HG02588 (cell line): ENCODE results near the gene GIMAP4.
"Not testable (repeated sequence)": the region's sequence is repeated elsewhere in the genome, so short reads cannot be mapped to it uniquely, and the experiment has no call there.

Experiments
- ATAC-seq: cut with Tn5 transposase; IDR thresholded peaks from one replicate; pipeline ENCODE4 v1.9.1; 2021; ENCODE audit warnings: mild to moderate bottlenecking, moderate library complexity; ENCODE audit not compliant: unreplicated experiment

The GIMAP4 gene

DNA sequence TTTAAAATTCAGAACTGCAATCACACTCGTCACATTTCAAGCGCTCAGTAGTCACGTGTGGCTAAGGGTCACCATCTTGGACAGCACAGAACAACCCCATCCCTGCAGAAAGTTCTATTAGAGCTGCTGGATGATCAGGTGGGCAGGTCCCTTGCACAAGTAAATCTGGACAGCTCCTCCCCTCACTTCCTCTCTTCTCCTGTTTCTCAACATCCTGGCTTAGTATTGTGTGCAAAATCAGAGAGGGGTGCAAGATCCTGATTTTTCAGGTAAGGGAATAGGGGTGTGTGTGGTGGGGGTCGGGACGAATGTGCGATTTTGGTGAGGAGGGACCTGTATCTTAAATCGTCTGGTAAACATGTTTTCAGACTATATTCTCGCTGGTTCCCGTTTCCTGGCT lies at the start of gene GIMAP4:
Gene GIMAP4 (plus strand): TSS at position 222 of the 400 bp plus-strand sequence. CDS start 2,512 bp downstream, outside the sequence.
- ATAC-seq, result no peak

DNA sequence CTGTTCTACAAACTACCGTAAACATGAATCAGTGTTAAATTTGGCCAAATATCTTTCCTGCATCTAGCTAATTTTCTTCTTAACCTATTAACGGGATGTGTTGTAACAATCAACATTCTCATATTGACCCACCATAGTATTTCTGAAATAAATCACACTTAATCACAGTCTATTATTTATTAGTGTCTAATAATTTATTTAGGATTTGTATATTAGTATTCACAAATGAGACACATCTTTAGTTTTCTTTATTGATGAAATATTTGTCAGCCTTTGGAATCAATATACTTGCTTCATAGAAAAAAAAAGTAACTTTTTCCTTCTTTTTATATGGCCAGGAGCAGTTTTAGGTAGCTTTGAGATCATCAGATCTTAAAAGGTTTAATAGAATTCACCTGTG lies 47.9 kb upstream of the GIMAP4 start:
- ATAC-seq, result no peak

DNA sequence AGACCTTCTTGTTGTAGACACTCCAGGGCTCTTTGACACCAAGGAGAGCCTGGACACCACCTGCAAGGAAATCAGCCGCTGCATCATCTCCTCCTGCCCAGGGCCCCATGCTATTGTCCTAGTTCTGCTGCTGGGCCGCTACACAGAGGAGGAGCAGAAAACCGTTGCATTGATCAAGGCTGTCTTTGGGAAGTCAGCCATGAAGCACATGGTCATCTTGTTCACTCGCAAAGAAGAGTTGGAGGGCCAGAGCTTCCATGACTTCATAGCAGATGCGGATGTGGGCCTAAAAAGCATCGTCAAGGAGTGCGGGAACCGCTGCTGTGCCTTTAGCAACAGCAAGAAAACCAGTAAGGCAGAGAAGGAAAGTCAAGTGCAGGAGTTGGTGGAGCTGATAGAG lies 47.0 kb upstream of the GIMAP4 start:
- ATAC-seq, result no peak

DNA sequence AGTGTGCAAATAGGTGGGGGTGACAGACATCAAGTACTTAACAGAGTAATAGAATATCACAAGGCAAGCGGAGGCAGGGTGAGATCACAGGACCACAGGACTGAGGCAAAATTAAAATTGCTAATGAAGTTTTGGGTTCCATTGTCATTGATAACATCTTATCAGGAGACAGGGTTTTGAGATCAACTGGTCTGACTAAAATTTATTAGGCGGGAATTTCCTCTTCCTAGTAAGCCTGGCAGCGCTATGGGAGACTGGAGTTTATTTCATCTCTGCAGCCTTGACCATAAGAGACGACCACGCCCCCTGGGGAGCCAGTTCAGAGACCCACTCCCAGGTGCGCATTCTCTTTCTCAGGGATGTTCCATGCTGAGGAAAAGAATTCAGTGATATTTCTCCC lies 44.3 kb upstream of the GIMAP4 start:
- ATAC-seq, result not testable (repeated sequence)

DNA sequence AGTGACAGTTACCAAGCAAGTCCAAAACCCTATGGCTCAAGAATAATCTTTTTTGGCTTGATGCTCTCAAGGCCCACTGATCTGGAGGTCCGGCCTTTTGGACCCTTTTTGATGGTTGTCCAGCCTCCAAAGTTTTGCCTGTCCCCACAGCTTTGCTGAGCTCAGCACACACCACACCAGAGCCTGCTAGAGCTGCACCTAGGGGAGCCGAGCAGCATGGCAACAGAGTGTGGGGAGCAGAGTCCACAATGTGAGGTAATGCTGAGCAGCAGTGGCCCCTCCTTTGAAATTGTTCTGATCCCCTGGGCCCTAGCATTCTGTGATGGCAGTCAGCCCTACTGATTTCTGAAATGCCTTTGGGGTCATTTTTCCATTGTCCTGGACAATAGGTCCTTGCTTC lies 43.2 kb upstream of the GIMAP4 start:
- ATAC-seq, result no peak

DNA sequence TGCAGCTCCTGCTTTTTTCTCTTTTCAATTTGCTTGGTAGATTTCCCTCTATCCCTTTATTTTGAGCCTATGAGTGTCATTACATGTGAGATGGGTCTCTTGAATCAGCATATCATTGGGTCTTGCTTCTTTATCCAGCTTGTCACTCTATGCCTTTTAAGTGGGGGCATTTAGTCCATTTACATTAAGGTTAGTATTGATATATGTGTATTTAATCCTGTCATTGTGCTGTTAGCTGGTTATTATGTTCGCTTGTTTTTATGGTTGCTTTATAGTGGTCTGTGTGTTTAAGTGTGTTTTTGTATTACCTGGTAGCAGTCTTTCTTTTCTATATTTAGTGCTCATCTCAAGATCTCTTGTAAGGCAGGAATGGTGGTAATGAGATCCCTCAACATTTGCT lies 35.5 kb upstream of the GIMAP4 start:
- no peak for ATAC-seq

DNA sequence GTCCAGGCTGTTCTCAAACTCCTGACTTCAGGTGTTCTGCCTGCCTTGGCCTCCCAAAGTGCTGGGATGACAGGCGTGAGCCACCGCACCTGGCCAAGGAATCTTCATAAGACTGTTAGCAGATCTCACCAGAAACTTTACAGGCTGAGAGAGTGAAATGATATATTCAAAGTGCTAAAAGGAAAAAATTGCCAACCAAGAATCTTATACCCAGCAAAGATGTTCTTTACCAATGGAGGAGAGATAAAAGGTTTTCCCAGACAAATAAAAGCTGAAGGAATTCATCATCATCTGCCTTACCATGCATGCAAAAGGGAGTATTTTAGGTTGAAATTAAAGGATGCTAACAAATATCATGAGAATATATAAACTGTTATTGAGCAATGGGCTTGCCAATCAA lies 28.9 kb upstream of the GIMAP4 start:
- ATAC-seq, result no peak

DNA sequence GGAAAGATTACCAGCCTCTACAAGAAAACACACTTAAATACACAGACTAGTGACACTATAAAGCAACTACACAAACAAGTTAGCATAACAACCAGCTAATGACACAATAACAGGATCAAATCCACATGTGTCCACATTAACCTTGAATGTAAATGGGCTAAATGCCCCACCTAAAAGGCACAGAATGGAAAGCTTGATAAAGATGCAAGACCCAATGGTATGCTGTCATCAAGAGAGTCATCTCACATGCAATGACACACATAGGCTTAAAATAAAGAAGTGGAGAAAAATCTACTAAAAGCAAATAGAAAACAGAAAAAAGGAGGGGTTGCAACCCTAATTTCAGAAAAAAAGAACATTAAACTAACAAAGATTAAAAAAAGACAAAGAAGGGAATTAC lies 14.0 kb upstream of the GIMAP4 start:
- no peak for ATAC-seq

DNA sequence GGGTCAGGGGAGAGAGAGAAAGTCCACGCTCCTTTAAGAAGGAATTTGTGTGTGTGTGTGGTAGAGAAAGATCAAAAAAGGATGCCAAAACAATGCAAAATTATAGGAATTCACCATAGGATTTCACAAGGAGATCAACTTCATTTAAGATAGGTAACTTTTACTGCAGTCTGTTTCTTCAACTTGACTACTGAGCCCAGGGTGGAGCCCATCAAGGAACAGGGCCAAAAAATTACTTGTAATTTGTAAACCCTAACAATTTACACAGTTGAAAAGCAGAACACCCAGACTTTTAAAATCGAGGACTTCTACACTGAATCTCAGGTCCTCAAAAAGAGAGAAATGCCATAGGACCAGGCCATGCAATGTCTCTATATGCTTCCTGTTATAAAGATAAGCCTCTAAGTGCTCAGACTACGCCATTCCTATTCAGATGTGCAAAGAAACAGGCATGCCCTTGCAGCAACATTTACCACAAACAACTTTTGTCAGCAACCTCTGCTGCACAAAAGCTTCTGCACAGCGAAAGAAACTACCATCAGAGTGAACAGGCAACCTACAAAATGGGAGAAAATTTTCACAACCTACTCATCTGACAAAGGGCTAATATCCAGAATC lies 10.6 kb upstream of the GIMAP4 start:
- no peak for ATAC-seq

DNA sequence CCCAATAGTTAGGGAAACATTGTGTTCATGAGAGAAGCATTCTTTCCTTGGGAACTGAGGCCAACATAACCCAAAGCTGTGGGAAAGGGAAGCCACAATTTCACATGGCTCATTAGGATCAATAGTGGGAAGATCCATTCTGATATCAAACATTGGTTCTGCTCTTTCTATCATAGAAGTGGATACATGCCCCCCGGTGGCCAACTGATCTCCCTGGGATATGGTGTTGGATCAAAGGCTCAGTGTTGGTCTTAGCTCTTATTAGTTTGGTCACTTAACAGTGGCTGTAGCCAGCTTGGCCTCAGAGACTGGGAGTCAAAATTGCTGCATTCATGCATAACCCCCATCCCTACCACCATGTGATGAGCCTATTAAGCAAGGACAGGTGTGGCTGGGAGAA lies 6.7 kb upstream of the GIMAP4 start:
- ATAC-seq, result no peak

DNA sequence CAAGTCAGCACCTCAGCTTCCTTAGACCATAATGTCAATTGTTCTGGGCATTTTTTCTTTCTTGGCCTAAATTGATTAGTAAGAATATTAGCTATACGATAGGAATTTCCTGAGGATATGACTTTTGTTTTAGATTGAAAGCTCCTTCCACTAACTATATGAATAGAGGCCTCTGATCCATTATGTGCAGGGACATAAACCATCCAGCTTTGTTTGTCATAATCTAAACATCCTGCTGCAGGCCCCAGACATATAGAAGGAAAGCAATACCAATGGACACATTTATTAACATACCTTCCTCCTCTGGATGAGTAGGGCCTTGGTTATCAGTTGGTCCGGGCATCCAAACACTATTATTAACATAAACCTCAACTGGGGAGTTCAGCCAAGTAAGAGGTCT lies 4.3 kb upstream of the GIMAP4 start:
- no peak for ATAC-seq

DNA sequence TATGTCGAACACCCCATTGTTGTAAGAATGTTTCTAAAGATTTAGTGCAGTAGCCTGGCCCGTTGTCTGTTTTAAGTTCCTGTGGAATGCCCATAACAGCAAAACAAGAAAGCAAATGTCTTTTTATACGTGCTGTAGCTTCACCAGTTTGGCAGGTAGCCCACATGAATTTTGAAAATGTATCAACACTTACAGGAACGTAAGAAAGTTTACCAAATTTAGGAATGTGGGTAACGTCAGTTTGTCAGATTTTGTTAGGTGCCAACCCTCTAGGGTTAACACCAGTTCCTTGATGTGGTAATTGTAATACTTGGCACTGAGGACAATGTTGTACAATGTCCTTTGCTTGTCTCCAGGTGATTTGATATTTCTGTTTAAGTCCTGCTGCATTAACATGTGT lies 3.2 kb upstream of the GIMAP4 start:
- no peak for ATAC-seq

DNA sequence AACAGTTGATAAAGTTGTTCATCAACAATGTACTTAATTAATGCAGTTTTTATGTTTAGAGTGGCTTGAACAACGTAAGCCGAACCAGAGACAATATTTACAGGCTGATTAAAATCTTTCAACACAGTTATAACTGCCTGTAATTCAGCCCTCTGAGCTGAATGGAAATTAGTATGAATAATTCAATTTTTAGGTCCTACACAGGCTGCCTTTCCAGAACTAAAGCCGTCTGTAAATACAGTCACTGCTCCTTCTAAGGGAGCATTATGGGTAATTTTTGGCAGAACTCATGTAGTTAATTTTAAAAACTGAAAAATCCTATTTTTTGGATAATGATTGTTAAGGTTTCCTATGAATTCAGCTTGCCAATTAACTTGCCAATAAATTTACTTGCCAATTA lies 2.6 kb upstream of the GIMAP4 start:
- ATAC-seq, result no peak

DNA sequence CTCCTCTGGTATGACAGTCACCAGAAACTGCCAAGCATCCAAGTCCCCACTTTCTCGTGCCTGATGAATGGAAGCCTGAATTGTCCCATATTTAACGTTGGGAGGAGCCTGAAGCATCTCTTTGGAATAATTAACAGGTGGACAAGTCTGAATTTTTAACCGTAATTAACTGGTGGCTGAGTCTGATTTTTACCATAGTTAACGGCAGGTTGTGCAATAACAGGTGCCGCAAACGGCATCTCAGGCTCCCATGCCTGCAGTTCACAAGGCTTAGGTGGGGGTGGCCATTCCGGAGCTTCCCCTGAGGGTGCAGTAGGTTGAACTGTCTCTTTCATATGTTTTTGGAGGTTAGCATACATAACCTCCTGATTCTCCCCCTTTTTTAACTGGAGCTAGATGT lies 2.0 kb upstream of the GIMAP4 start:
- no peak for ATAC-seq

DNA sequence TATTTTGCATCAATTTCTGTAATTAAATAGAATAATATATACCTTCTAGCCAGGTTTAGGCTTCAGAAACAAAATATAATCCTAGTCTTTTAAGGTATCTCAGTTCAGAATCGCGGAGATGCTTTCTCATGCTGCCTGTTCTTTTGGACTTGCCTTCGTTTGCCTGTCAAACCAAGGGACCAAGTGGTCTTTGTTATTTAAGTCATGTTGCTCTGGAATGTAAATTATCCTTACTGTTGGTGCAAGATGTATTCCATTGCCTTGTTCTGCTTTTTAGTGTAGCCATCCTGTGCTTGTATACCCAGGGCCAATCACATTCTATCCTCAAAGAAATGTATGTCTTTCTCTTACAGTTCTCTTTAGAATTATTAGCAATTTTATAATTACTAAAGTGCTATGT lies 1.1 kb upstream of the GIMAP4 start:
- no peak for ATAC-seq

DNA sequence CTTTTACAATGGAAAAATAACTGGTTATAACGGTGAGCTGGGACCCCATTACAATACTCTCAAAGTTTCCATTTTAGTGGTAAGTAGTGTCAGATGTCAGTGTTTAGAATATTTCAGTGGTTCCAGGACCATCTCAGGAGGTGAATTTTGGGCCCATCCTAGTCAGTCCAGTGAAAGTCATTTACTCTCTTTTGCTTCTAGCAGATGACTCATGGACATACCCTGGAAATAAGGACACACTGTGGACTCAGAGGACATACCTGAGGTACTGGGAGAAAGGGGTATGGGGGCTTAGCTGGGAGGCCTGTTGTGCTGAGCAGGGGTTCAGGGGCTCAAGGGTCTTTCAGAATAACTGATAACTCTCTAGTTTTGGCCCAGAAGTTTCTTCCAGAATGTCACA lies 618 bp upstream of the GIMAP4 start:
- no peak for ATAC-seq

DNA sequence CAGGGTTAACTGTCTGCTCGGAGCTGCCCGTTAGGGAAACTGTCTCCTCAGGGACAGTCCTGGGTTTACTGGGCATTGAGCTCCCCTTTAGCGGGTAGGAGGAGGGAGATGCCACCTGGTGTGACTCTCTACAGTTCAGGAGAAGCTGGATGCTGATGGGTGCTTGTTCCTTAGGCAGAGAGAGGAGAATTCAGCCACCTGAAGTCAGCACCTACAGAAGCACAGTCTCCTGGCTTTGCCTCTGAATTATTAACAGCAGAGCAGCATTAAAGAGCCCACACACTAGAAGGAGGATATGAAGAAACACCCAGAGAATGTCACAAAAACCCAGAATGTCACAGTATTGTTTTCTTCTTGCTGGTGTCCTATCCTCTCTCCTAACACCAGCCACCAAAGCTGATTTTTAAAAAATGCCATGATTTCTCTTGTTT lies 696 bp downstream of the GIMAP4 start:
- ATAC-seq, result no peak

DNA sequence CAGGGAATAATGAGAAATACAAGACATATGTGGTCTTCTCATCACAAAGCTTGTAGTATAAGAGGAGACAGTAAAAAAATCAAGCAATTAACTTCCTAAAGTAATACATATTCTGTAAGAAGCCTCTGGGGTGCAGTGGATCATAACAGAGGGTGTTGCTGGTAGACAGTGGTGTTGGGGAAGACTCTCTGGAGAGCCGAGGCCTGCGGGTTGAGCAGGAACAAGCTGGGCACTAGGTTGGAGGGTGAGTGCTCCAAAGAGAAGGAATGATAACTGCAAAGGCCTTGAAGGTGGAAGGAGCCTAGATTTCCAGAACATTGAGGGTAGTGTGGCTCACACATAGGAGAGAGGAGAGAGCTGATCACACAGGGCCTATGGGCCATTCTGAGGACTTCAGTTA lies 1.5 kb downstream of the GIMAP4 start:
- no peak for ATAC-seq

DNA sequence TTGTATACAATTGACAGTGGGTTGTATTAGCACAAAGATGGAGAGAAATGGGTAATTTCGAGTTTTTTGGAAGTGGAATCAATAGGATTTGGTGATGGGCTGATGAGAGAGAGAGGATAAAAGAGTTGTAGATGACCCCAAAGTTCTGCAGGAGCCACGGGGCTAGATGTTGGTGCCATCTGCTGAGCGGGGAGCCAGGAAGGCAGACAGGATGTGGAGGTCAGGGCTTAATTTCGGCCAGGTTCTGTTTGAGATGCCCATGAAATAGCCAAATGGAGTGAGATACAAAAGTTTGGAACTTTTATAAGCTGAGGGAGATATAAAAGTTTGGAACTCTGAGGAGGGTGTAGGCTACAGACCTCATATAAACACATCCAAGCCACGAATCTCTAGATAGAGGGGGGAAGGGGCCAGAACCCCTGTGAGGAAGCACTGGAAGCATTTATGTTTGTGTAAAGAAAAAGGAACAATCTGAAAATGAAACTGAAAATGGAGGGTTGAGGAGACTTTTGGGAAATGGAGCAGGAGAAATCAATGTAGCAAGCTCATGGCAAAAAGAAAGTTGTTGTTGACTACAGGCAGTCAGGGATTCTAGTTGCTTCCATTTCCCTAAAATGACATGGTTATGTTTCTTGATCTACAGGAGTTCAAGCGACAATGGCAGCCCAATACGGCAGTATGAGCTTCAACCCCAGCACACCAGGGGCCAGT lies 2.2 kb downstream of the GIMAP4 start:
- no peak for ATAC-seq

DNA sequence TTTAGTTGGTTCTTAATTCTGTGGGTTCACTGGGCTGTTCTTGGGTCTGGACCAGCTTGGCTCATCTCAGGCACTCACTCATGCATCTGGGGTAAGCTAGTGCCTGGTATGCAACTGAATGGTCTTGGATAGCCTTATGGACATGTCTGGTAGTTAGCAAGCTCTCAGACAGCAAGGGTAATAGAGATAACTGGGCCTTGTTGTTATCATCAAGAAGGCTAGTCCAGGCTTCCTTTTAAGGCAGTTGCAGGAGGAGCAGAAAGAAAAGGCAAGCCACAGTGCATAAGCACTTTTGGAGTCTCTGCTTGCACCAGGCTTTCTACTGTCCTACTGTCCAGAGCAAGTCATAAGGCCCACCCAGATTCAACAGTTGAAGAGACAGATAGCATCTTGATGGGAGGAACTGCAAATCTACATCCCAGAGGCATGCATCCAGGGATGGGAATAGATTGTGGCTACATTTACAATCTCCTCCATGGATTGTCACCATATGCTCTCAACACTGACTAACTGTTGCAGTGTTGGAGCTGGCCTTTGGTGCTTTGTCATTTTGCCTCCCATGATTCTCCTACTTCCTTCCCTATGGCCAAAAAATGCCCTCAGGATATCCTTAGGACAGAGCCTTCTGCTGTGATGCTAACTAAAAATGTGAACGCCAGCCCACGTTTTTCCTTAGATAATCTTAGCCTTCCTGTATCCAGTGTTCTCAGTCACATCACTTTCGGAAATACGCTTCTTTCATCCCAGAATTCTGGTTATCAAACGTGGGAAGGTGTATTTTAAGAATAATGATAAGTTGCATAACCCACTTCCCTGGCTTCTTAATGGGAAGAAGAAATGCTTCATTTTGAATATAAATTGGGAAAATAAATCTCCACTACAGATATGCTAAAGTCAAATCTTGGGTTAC lies 3.6 kb downstream of the GIMAP4 start:
- no peak for ATAC-seq

DNA sequence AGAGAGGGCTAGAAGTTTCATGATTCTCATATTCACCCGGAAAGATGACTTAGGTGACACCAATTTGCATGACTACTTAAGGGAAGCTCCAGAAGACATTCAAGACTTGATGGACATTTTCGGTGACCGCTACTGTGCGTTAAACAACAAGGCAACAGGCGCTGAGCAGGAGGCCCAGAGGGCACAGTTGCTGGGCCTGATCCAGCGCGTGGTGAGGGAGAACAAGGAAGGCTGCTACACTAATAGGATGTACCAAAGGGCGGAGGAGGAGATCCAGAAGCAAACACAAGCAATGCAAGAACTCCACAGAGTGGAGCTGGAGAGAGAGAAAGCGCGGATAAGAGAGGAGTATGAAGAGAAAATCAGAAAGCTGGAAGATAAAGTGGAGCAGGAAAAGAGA lies 5.3 kb downstream of the GIMAP4 start:
- no peak for ATAC-seq
